Neural crest cell (in vitro differentiated cells): ENCODE results near the gene SYNPO2. TPM values are rescaled to one million over a fixed set of nuclear protein-coding genes. Genes with fewer than 3 reads are reported as not detected.
A peak's percentile ranks its signal among the peaks of the same experiment; 100 is the strongest.

Experiments used
- DNase-seq: peaks from one replicate; pipeline ENCODE4 v3.0.0; 2021; ENCODE audit warnings: low read depth, mixed read lengths, low spot score
- H3K27ac Mint-ChIP-seq: one replicate; pipeline ENCODE4 v1.8.0; 2021; ENCODE audit warnings: mild to moderate bottlenecking, mixed read lengths; ENCODE audit not compliant: unreplicated experiment
- H3K27me3 Mint-ChIP-seq: 2 replicates; pipeline ENCODE4 v1.8.0; 2021; ENCODE audit warnings: low read depth, mild to moderate bottlenecking, mixed read lengths
- H3K36me3 Mint-ChIP-seq: 2 replicates; pipeline ENCODE4 v1.8.0; 2021; ENCODE audit warnings: low read depth, mild to moderate bottlenecking, mixed read lengths
- H3K4me1 Mint-ChIP-seq: 2 replicates; pipeline ENCODE4 v1.8.0; 2021; ENCODE audit warnings: mixed read lengths
- H3K4me3 Mint-ChIP-seq: one replicate; pipeline ENCODE4 v1.8.0; 2021; ENCODE audit warnings: mild to moderate bottlenecking, mixed read lengths
- H3K9me3 Mint-ChIP-seq: 2 replicates; pipeline ENCODE4 v1.8.0; 2021; ENCODE audit warnings: mixed read lengths
- CTCF ChIP-seq: fragments of 200-600 bp; sonication (generic); conservative IDR thresholded peaks from 2 replicates; pipeline ENCODE4 v1.5.0; 2021; ENCODE audit warnings: antibody characterized with exemption, mild to moderate bottlenecking
- total RNA-seq: library from RNA; stranded (reverse); gene quantifications from 2 replicates; pipeline ENCODE4 v1.2.1, GENCODE V29; 2021

Gene SYNPO2
- total RNA-seq, 1 donor from 2014 or later: 0.07 TPM

- no peak for DNase-seq
- Mint-ChIP-seq H3K27me3 (no peaks in the 10 kb centered on the region), H3K4me3 (no peak overlapping the region), H3K27ac (no peak overlapping the region), H3K4me1 (peaks cover 12% of the 10 kb centered on the region), H3K9me3 (peaks cover 4% of the 10 kb centered on the region), H3K36me3 (peaks cover 4% of the 10 kb centered on the region)
- TF ChIP-seq CTCF: no peak
These were observed 208.7 kb downstream of the SYNPO2 start for GRCh38 chr4:119097282-119097900.

GRCh38 chr4:119098306-119098705 is 209.7 kb downstream of the SYNPO2 start:
- Mint-ChIP-seq H3K36me3 (peaks cover 4% of the 10 kb centered on the region), H3K27ac (no peak overlapping the region), H3K4me3 (no peak overlapping the region), H3K9me3 (peaks cover 7% of the 10 kb centered on the region), H3K27me3 (no peaks in the 10 kb centered on the region), H3K4me1 (peaks cover 14% of the 10 kb centered on the region)
- no peak for DNase-seq
- no peak for TF ChIP-seq CTCF

GRCh38 chr4:119099227-119099810 is 210.7 kb downstream of the SYNPO2 start:
- peaks cover 7% of the 10 kb centered on the region for H3K9me3 Mint-ChIP-seq
- no peak overlapping the region for H3K4me3 Mint-ChIP-seq
- no peak for DNase-seq
- no peaks in the 10 kb centered on the region for H3K27me3 Mint-ChIP-seq
- H3K27ac Mint-ChIP-seq: no peak overlapping the region
- H3K36me3 Mint-ChIP-seq: peaks cover 4% of the 10 kb centered on the region
- TF ChIP-seq CTCF: no peak
- H3K4me1 Mint-ChIP-seq: peaks cover 16% of the 10 kb centered on the region

GRCh38 chr4:119100655-119101054 is 212.0 kb downstream of the SYNPO2 start:
- Mint-ChIP-seq H3K27ac (no peak overlapping the region), H3K9me3 (peaks cover 7% of the 10 kb centered on the region), H3K27me3 (no peaks in the 10 kb centered on the region), H3K4me3 (no peak overlapping the region), H3K4me1 (peaks cover 16% of the 10 kb centered on the region), H3K36me3 (peaks cover 4% of the 10 kb centered on the region)
- no peak for TF ChIP-seq CTCF
- DNase-seq: no peak

GRCh38 chr4:119103263-119103662 is 214.6 kb downstream of the SYNPO2 start:
- no peak for TF ChIP-seq CTCF
- DNase-seq: no peak
- Mint-ChIP-seq H3K4me1 (peaks cover 22% of the 10 kb centered on the region), H3K4me3 (no peak overlapping the region), H3K36me3 (peaks cover 4% of the 10 kb centered on the region), H3K27me3 (no peaks in the 10 kb centered on the region), H3K27ac (peak overlapping the region; percentile 75), H3K9me3 (peaks cover 7% of the 10 kb centered on the region)
